HG03196 (cell line): ENCODE results near the gene SORL1.
A peak's percentile ranks its signal among the peaks of the same experiment; 100 is the strongest.

Experiments used
- ATAC-seq: cut with Tn5 transposase; IDR thresholded peaks from one replicate; pipeline ENCODE4 v1.9.1; 2021; ENCODE audit not compliant: unreplicated experiment

Gene SORL1

GRCh38 chr11:121652971-121653370 is 200.9 kb downstream of the SORL1 start:
- no peak for ATAC-seq

DNA sequence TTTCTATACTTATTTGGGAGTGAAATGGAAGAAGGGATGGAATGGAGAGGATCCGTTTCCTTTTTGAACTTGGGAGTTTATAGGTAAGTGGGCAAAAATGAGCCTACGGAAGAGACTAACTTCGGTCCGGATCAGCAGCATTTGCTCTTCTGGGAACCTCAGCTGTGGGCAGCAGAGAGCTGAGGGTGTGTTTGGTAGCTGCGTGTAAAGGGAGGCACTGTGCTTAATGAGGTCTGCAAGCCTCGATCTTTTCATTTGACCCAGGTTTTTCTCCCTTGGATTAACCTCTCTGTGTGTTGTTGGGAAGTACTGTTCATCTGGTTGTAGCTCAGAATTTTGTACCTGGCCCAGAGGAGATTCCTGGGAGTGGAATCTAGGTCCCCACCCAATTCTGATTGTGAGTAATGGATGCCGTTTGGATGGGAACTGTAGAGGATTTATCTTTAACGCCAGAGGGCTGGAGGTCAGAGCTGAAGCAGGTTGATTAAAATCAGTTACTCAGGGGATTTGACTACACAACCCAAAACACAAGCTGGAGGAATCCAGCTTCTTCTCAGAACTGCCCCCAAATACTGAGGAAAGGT is 202.2 kb downstream of the SORL1 start:
- ATAC-seq: no peak

GRCh38 chr11:121654843-121655536 is 202.9 kb downstream of the SORL1 start:
- ATAC-seq: no peak

DNA sequence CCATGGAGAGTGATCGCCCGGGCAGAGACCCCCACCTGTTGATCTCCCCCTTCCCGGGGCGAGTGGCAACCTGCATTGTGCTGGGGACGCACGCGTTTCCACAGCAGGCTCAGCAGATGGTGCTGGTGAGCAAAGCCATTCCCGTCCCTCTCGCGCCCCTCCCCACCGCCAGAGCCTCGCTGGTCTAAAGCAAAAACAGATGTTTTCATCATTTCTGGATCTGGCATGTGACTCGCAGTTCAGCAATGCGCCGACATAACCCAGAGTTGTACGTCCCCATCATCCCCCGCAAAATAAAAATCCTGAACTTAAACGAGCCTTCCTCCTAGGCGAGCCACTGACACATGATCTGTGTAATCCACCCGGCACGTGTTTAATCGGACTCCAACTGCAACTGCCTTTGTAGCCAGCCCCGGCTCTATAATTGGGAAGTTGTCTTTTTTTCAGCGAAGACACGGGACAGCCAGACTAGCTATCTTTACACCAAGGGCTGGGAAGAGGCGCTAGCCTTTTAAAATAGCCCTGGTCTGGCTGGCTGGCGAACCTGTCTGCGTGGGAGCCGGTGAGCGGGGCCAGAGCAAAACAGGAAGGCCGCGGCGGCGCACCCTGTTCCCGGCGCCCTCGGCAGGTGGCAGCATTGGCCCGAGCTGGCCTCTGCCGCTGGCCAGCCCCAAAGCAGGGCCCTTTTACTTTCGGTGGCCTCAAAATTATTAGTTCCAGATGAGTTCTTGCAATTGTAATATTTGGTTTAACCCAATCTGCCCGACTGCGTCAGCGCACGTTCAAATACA is 203.6 kb downstream of the SORL1 start:
- peak; percentile 84 for ATAC-seq

DNA sequence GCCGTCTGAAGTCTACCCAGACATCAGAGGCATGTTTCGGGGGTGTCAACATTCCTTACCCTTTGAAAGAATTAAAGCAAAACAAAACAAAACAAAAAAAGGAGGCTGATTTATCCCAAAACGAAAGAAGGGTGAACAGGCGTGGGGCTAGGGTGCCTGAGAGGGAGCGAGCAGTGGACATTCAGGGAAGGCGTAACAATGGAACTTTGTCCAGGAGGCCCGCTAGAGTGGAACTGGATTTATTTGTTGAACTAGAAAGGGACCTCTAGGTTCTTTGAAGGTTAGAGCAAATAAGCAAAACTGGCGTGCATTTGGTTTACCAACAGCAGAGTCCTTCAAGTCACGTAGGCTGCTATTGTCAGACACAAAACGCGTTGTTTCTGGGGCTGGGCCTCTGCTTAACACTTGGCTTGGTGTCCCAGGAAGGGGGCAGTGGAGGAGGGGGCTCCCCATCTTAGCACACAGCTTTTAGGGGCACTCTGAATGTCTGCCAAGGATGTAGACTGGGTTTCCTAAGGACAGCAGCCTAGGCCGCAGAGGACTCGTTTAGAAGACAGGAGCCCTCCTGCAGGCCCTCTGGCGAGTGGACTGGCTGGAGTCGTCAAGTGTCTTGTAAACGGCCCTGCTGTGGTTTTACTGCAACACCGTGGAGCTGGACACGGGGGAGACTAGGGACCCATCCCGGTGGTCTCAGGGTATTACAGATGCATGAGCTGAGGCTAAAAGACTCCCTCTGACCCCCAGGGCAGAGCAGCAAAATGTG is 204.4 kb downstream of the SORL1 start:
- no peak for ATAC-seq

- no peak for ATAC-seq
Measured at GRCh38 chr11:121657146-121657545, 205.0 kb downstream of the SORL1 start.

GRCh38 chr11:121659811-121660210 is 207.7 kb downstream of the SORL1 start:
- no peak for ATAC-seq

DNA sequence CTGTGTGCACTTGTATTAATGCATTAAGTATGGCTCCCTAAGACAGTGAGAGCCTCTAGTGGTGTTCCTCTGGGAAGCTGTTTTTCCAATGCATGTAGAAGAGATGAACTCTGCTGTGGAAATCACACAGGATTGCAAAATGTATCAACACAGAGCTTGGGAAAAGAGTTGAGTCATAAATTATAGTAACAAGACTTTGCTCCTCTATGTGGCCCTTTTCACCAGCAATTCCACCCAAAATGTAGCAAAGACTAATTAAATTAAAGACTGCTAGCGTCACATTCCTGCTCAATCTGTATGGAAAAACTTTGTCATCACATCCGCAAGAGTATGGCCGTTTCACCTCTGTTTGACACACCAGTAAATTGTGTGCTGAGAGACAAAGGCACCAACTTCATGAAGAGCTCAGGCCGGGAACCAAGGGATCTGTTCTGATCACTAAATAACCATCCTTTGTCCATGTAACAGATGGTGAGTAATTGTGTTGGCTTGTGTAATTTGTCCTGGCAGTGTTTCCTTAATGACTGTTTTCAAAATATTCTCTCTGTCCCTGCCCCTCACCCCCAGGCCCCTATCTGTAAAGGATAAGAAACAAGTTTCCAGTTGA is 209.9 kb downstream of the SORL1 start:
- no peak for ATAC-seq

GRCh38 chr11:121664144-121664543 is 212.0 kb downstream of the SORL1 start:
- no peak for ATAC-seq

GRCh38 chr11:121665206-121665838 is 213.2 kb downstream of the SORL1 start:
- no peak for ATAC-seq

DNA sequence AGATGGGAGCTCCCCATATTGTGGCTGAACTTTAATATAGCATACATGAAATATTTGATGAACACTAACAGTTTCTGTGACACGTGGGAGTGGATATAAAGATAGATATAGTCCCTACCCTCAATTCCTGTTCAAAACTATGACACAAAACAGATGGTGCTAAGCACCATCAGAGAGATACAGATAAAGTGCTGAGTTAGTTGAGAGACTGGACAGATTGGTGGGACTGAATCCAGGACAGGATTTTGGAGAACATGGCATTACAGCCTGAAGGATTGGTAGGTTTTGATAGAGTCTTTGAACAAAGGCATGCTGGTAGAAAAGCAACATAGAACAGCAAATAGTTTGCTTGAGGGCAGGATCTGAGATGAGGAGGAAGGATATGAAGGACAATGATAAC is 215.7 kb downstream of the SORL1 start:
- ATAC-seq: no peak

- no peak for ATAC-seq
Measured at GRCh38 chr11:121669422-121669821, 217.3 kb downstream of the SORL1 start.

DNA sequence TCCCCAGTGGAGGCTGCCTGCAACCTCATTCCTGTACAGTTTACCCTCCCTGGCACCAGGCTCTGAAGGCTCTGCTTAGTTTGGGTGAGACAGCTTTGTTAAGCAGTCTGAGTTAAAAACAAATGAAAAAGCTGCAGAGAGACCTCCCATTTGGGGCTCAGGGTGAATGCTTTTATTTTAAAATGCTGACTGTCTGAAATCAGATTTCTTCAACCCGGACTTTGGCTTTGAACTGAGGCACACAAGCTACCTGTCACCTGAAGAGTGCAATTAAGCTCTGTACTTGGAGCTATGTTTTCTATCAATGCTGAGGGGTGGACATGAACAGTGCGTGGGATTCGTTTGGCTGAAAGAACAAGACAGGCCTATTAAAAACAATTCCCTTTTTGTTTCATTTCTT is 218.2 kb downstream of the SORL1 start:
- no peak for ATAC-seq

- no peak for ATAC-seq
Measured at GRCh38 chr11:121670805-121671282, 218.7 kb downstream of the SORL1 start.

DNA sequence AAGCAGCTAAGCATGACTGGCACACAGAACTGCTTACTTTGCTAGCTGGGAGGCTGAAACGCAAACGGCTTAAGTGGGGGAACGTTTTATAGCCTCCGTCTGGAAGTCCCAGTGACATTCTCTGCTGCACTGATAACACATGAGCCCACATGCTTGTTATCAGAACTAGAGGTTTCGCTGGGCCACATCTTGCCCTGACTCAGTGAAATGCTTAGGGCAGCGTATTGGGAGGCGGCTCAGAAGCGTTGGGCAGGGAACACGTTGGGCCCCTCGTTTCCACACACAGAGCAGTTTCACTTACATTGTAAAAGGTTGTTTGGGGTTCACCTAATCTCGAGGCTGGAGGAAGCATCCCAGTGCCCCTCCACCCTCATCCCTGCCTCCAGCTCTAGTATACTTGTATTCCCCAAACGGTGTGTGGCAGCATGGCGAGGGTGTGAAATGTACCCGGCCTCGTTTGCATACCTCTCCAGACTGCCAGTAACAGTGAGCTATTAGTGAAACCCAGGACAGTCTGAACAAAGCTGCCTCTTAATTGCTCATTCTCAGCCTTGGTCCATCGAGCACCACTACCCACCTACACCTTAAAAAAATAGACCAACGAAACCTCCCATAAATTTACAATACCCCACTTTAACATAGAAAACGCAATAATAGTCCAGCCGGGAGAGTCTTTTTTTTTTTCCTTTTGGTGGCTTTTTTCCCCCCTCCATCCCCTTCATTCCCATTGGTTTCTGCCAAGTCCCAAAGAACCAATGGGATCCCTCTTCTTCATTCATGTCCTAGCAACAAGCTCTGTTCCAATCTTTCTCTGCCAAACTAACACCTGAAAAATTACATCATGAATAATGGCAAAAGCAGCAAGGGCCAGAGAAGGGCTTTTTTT is 219.4 kb downstream of the SORL1 start:
- ATAC-seq: no peak

DNA sequence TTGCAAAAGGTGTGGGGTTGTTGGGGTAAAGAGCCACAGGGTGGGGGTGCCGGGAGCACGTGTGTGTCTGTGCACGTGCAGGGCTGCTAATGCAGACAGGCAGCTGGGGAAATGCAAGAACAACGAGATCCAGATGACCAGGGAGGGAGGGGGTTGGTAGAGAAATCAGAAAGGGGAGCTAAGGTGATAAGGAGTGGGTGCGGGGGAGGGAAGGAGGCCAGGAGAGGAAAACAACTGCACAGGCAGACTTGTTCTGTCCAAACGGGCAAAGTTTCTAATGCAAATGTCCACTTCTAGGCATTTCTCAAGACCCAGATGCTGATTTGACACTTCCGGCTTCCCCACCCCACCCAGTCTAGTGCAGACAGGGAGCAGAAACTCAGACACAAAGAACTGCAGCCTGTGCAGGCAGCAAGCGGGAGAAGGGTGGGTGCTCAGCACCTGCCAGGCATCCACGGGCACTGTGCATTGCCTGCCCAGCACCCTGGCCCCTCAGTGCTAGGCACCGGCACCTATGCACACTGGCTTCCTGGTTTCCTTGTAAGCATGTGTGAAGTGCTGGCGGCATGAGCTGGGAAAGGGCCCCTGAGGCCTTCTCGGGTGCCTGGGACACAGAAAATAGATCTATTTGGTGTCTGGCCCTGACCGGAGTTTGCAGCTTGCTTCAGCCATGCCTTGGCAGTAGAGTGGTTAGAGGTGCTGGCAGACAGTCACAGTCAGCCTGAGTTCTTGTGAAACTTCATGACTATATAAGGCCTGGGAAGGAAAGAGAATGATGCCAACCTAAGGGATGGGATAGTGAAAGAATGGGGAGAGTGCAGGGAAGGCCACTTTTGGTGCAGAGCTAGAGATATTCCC is 220.7 kb downstream of the SORL1 start:
- ATAC-seq: no peak

DNA sequence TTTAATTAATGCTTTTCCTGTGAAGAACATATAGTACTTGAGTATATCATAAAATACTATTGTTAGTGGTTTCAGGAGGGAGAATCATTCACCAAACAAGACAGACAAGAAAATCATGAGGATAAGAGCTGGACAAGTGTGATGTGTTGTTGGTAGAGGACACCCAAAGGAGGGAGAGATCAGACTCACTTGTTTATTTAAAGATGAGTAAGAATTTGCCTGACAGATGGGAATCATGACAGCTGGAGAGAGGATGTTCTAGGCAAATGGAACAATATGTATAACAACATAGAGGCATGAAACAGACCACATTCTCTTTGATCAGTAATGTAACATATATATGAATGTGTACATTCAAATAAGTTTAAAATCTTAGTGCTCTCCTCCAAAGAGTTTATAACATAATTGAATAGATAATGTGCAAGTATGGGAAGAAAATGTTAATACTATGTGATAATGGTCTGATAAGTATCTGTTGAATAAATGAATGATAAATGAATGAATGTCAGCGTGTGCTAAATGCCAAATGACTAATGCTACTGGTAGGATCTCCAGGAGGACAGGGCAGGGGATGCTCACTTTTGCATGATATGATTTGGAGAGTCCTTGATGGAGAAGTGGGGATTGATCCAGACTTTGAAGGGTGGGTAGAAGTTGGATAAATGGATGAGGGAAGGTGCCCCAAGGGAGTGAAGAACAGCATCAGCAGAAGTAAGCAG is 229.6 kb downstream of the SORL1 start:
- ATAC-seq: no peak
